CD14-positive monocyte (primary cell): ENCODE data around the gene BIRC2. TPM values are rescaled to one million over a fixed set of nuclear protein-coding genes. Genes with fewer than 3 reads are reported as not detected.

ENCODE experiments used
- DNase-seq, 3 donors: peaks; one replicate each; pipeline ENCODE4 v3.0.0-alpha.2; 2011 to 2022
- H2AFZ ChIP-seq: 2 replicates; pipeline ENCODE4 v1.6.0; 2012; ENCODE audit warnings: mild to moderate bottlenecking, low read depth, low read length, inconsistent platforms; ENCODE audit not compliant: insufficient read depth, poor library complexity, severe bottlenecking
- H3K27ac ChIP-seq, 2 donors: 1 replicate in 1 of 2; 2 replicates in 1 of 2; pipeline ENCODE4 v1.5.1; 2012 to 2013; ENCODE audit warnings: low read length in 2 of 2, control low read depth in 1 of 2, inconsistent platforms in 1 of 2, low read depth in 1 of 2, mild to moderate bottlenecking in 1 of 2
- H3K27me3 ChIP-seq, 2 donors: one replicate each; pipeline versions ENCODE4 v1.6.0 to v1.6.1; 2011 to 2013; ENCODE audit warnings: low read length in 2 of 2; ENCODE audit not compliant: control insufficient read depth in 2 of 2, insufficient read depth in 2 of 2
- H3K36me3 ChIP-seq, 2 donors: replicated peaks in 1 of 2; 1 replicate in 1 of 2; 2 replicates in 1 of 2; pipeline versions ENCODE4 v1.5.1 to v1.6.1; 2012 to 2013; ENCODE audit warnings: low read length in 2 of 2, control low read depth in 1 of 2, inconsistent platforms in 1 of 2, mild to moderate bottlenecking in 1 of 2; ENCODE audit not compliant: insufficient read depth in 2 of 2, control insufficient read depth in 1 of 2
- H3K4me1 ChIP-seq, 2 donors: 1 replicate in 1 of 2; 2 replicates in 1 of 2; pipeline versions ENCODE4 v1.5.1 to v1.6.1; 2012 to 2013; ENCODE audit warnings: low read length in 2 of 2, control low read depth in 1 of 2, inconsistent platforms in 1 of 2, mild to moderate bottlenecking in 1 of 2, moderate library complexity in 1 of 2; ENCODE audit not compliant: insufficient read depth in 2 of 2, control insufficient read depth in 1 of 2
- H3K4me2 ChIP-seq: replicated peaks from 2 replicates; pipeline ENCODE3; 2012; ENCODE audit warnings: low read length, moderate library complexity, mild to moderate bottlenecking; ENCODE audit not compliant: poor library complexity, severe bottlenecking; ENCODE audit errors: extremely low read depth
- H3K4me3 ChIP-seq, 3 experiments: fragments of 200-600 bp in 1 of 3; sonication (generic) in 1 of 3; replicated peaks in 1 of 3; 1 replicate in 2 of 3; 2 replicates in 1 of 3; pipeline ENCODE4 v1.5.1; 2011 to 2013; ENCODE audit warnings: low read length in 3 of 3, mild to moderate bottlenecking in 3 of 3, control low read depth in 2 of 3, low read depth in 2 of 3, inconsistent platforms in 1 of 3, moderate library complexity in 1 of 3
- H3K79me2 ChIP-seq: 2 replicates; pipeline ENCODE4 v1.6.0; 2012; ENCODE audit warnings: mild to moderate bottlenecking, control low read depth, inconsistent platforms, low read length, moderate library complexity; ENCODE audit not compliant: insufficient read depth
- H3K9ac ChIP-seq: 2 replicates; pipeline ENCODE4 v1.6.0; 2017; ENCODE audit warnings: low read length, mild to moderate bottlenecking; ENCODE audit not compliant: insufficient read depth, poor library complexity, severe bottlenecking
- H3K9me3 ChIP-seq, 2 donors: replicated peaks in 1 of 2; 1 replicate in 1 of 2; 2 replicates in 1 of 2; pipeline versions ENCODE4 v1.5.1 to v1.6.1; 2012 to 2013; ENCODE audit warnings: low read length in 2 of 2, control low read depth in 1 of 2; ENCODE audit not compliant: control insufficient read depth in 1 of 2, insufficient read depth in 1 of 2
- H4K20me1 ChIP-seq: 2 replicates; pipeline ENCODE4 v1.6.0; 2012; ENCODE audit warnings: mild to moderate bottlenecking, low read length, control low read depth, moderate library complexity; ENCODE audit not compliant: insufficient read depth
- H3K27ac Mint-ChIP-seq, 7 donors: one replicate each; pipeline ENCODE4 v1.8.0; 2020; ENCODE audit warnings: mild to moderate bottlenecking in 7 of 7, mixed read lengths in 7 of 7, moderate library complexity in 6 of 7, inconsistent platforms in 2 of 7
- H3K27me3 Mint-ChIP-seq, 3 donors: one replicate each; pipeline ENCODE4 v1.8.0; 2021 to 2022; ENCODE audit warnings: low read depth in 3 of 3, mild to moderate bottlenecking in 3 of 3, mixed read lengths in 3 of 3, moderate library complexity in 3 of 3, inconsistent platforms in 1 of 3
- H3K36me3 Mint-ChIP-seq, 2 donors: one replicate each; pipeline ENCODE4 v1.8.0; 2020; ENCODE audit warnings: mixed read lengths in 2 of 2, inconsistent platforms in 1 of 2, mild to moderate bottlenecking in 1 of 2
- H3K4me1 Mint-ChIP-seq: one replicate; pipeline ENCODE4 v1.8.0; 2020; ENCODE audit warnings: mild to moderate bottlenecking, mixed read lengths
- H3K4me3 Mint-ChIP-seq, 2 donors: one replicate each; pipeline ENCODE4 v1.8.0; 2020; ENCODE audit warnings: mild to moderate bottlenecking in 2 of 2, mixed read lengths in 2 of 2, moderate library complexity in 1 of 2
- H3K9me3 Mint-ChIP-seq, 7 donors: one replicate each; pipeline ENCODE4 v1.8.0; 2020 to 2022; ENCODE audit warnings: mixed read lengths in 7 of 7, mild to moderate bottlenecking in 6 of 7, moderate library complexity in 6 of 7, inconsistent platforms in 2 of 7
- CTCF ChIP-seq: fragments of 200-600 bp; IDR thresholded peaks from one replicate; pipeline ENCODE4 v1.8.0; 2022; ENCODE audit warnings: antibody characterized with exemption, mild to moderate bottlenecking
- WGBS: methylation state at CpG from one replicate; pipeline ENCODE4 v1.1.5; 2013; ENCODE audit warnings: missing lambda C conversion rate; ENCODE audit not compliant: insufficient coverage; 5-methylcytosine and 5-hydroxymethylcytosine counted together
- intact Hi-C, 2 donors: fragments of 100-400 bp; cut with micrococcal nuclease; formaldehyde crosslinking; loops; one replicate each; pipeline versions ENCODE4 v1.15.0 to v1.15.1; 2023
- polyA plus RNA-seq, 3 donors: library from polyadenylated mRNA; depleted of rRNA in 1 of 3; unstranded in 2 of 3; stranded (reverse) in 1 of 3; fragments of 300-500 nt in 2 of 3; fragments of >200 nt in 1 of 3; fragmentation: Illumina TruSeq in 2 of 3; gene quantifications; 1 replicate in 2 of 3; 2 replicates in 1 of 3; pipeline ENCODE4 v1.2.3, GENCODE V29; 2012 to 2021

BIRC2 gene
- polyA plus RNA-seq, 3 donors = 25.3 to 54.7 (median 50.2) TPM

- Histone ChIP-seq H3K9me3 (peaks cover 0 to 8% of the 10 kb centered on the region in 2 donors), H3K9ac (no peak overlapping the region), H2AFZ (no peak overlapping the region), H3K4me3 (peak overlapping the region in 1 of 3 experiments; percentile 35), H3K27me3 (no peaks in the 10 kb centered on the region), H3K4me1 (peaks cover 36 to 46% of the 10 kb centered on the region in 2 donors), H3K4me2 (peak overlapping the region; percentile 50), H4K20me1 (no peaks in the 10 kb centered on the region), H3K36me3 (no peaks in the 10 kb centered on the region), H3K79me2 (no peaks in the 10 kb centered on the region), H3K27ac (peak overlapping the region; percentile 36 to 88)
- peaks cover 0 to 11% (median 5%) of the 10 kb centered on the region in 7 donors for H3K9me3 Mint-ChIP-seq
- intact Hi-C loops = no loop called here
- peaks cover 31% of the 10 kb centered on the region for H3K4me1 Mint-ChIP-seq
- TF ChIP-seq CTCF = no peak
- peak; percentile 56 to 68 (median 57) for DNase-seq
- H3K27me3 Mint-ChIP-seq = peaks cover 0 to 5% (median 1%) of the 10 kb centered on the region in 3 donors
- WGBS = 35% methylated on average over 5 of the region's 9 CpGs
- no peaks in the 10 kb centered on the region for H3K36me3 Mint-ChIP-seq
- peak overlapping the region; percentile 78 to 93 (median 86) for H3K27ac Mint-ChIP-seq
- H3K4me3 Mint-ChIP-seq = peak overlapping the region in 1 of 2 donors; percentile 54
These were observed 39.9 kb upstream of the BIRC2 start for GRCh38 chr11:102306817-102307726.

- no peaks in the 10 kb centered on the region for H3K36me3 ChIP-seq
- H3K27me3 Mint-ChIP-seq = peaks cover 0 to 5% (median 1%) of the 10 kb centered on the region in 3 donors
- H3K4me2 ChIP-seq = no peak overlapping the region
- H3K36me3 Mint-ChIP-seq = no peaks in the 10 kb centered on the region
- H3K4me1 ChIP-seq = peaks cover 34 to 50% of the 10 kb centered on the region in 2 donors
- H3K27ac Mint-ChIP-seq = peak overlapping the region in 1 of 7 donors; percentile 83
- H3K4me3 ChIP-seq = no peak overlapping the region
- no peaks in the 10 kb centered on the region for H3K27me3 ChIP-seq
- no peak overlapping the region for H2AFZ ChIP-seq
- H3K9me3 Mint-ChIP-seq = peaks cover 0 to 9% (median 5%) of the 10 kb centered on the region in 7 donors
- H3K79me2 ChIP-seq = no peaks in the 10 kb centered on the region
- H4K20me1 ChIP-seq = no peaks in the 10 kb centered on the region
- no peak overlapping the region for H3K27ac ChIP-seq
- peak in 2 of 3 donors; percentile 51 to 54 for DNase-seq
- H3K4me1 Mint-ChIP-seq = peaks cover 36% of the 10 kb centered on the region
- H3K9ac ChIP-seq = no peak overlapping the region
- peaks cover 0 to 2% of the 10 kb centered on the region in 2 donors for H3K9me3 ChIP-seq
- intact Hi-C loops = no loop called here
- no peak for TF ChIP-seq CTCF
- H3K4me3 Mint-ChIP-seq = no peak overlapping the region
These were observed 39.3 kb upstream of the BIRC2 start for GRCh38 chr11:102307727-102308038.
